CD14-positive monocyte (primary cell): ENCODE measurements around the gene CDC34. TPM values are rescaled to one million over a fixed set of nuclear protein-coding genes. Genes with fewer than 3 reads are reported as not detected.

Experiments used
- DNase-seq, 3 donors: peaks; one replicate each; pipeline ENCODE4 v3.0.0-alpha.2; 2011 to 2022
- H2AFZ ChIP-seq: 2 replicates; pipeline ENCODE4 v1.6.0; 2012; ENCODE audit warnings: mild to moderate bottlenecking, low read depth, low read length, inconsistent platforms; ENCODE audit not compliant: insufficient read depth, poor library complexity, severe bottlenecking
- H3K27ac ChIP-seq, 2 donors: 1 replicate in 1 of 2; 2 replicates in 1 of 2; pipeline ENCODE4 v1.5.1; 2012 to 2013; ENCODE audit warnings: low read length in 2 of 2, control low read depth in 1 of 2, inconsistent platforms in 1 of 2, low read depth in 1 of 2, mild to moderate bottlenecking in 1 of 2
- H3K27me3 ChIP-seq, 2 donors: one replicate each; pipeline versions ENCODE4 v1.6.0 to v1.6.1; 2011 to 2013; ENCODE audit warnings: low read length in 2 of 2; ENCODE audit not compliant: control insufficient read depth in 2 of 2, insufficient read depth in 2 of 2
- H3K36me3 ChIP-seq, 2 donors: replicated peaks in 1 of 2; 1 replicate in 1 of 2; 2 replicates in 1 of 2; pipeline versions ENCODE4 v1.5.1 to v1.6.1; 2012 to 2013; ENCODE audit warnings: low read length in 2 of 2, control low read depth in 1 of 2, inconsistent platforms in 1 of 2, mild to moderate bottlenecking in 1 of 2; ENCODE audit not compliant: insufficient read depth in 2 of 2, control insufficient read depth in 1 of 2
- H3K4me1 ChIP-seq, 2 donors: 1 replicate in 1 of 2; 2 replicates in 1 of 2; pipeline versions ENCODE4 v1.5.1 to v1.6.1; 2012 to 2013; ENCODE audit warnings: low read length in 2 of 2, control low read depth in 1 of 2, inconsistent platforms in 1 of 2, mild to moderate bottlenecking in 1 of 2, moderate library complexity in 1 of 2; ENCODE audit not compliant: insufficient read depth in 2 of 2, control insufficient read depth in 1 of 2
- H3K4me2 ChIP-seq: replicated peaks from 2 replicates; pipeline ENCODE3; 2012; ENCODE audit warnings: low read length, moderate library complexity, mild to moderate bottlenecking; ENCODE audit not compliant: poor library complexity, severe bottlenecking; ENCODE audit errors: extremely low read depth
- H3K4me3 ChIP-seq, 3 experiments: fragments of 200-600 bp in 1 of 3; sonication (generic) in 1 of 3; replicated peaks in 1 of 3; 1 replicate in 2 of 3; 2 replicates in 1 of 3; pipeline ENCODE4 v1.5.1; 2011 to 2013; ENCODE audit warnings: low read length in 3 of 3, mild to moderate bottlenecking in 3 of 3, control low read depth in 2 of 3, low read depth in 2 of 3, inconsistent platforms in 1 of 3, moderate library complexity in 1 of 3
- H3K79me2 ChIP-seq: 2 replicates; pipeline ENCODE4 v1.6.0; 2012; ENCODE audit warnings: mild to moderate bottlenecking, control low read depth, inconsistent platforms, low read length, moderate library complexity; ENCODE audit not compliant: insufficient read depth
- H3K9ac ChIP-seq: 2 replicates; pipeline ENCODE4 v1.6.0; 2017; ENCODE audit warnings: low read length, mild to moderate bottlenecking; ENCODE audit not compliant: insufficient read depth, poor library complexity, severe bottlenecking
- H3K9me3 ChIP-seq, 2 donors: replicated peaks in 1 of 2; 1 replicate in 1 of 2; 2 replicates in 1 of 2; pipeline versions ENCODE4 v1.5.1 to v1.6.1; 2012 to 2013; ENCODE audit warnings: low read length in 2 of 2, control low read depth in 1 of 2; ENCODE audit not compliant: control insufficient read depth in 1 of 2, insufficient read depth in 1 of 2
- H4K20me1 ChIP-seq: 2 replicates; pipeline ENCODE4 v1.6.0; 2012; ENCODE audit warnings: mild to moderate bottlenecking, low read length, control low read depth, moderate library complexity; ENCODE audit not compliant: insufficient read depth
- H3K27ac Mint-ChIP-seq, 7 donors: one replicate each; pipeline ENCODE4 v1.8.0; 2020; ENCODE audit warnings: mild to moderate bottlenecking in 7 of 7, mixed read lengths in 7 of 7, moderate library complexity in 6 of 7, inconsistent platforms in 2 of 7
- H3K27me3 Mint-ChIP-seq, 3 donors: one replicate each; pipeline ENCODE4 v1.8.0; 2021 to 2022; ENCODE audit warnings: low read depth in 3 of 3, mild to moderate bottlenecking in 3 of 3, mixed read lengths in 3 of 3, moderate library complexity in 3 of 3, inconsistent platforms in 1 of 3
- H3K36me3 Mint-ChIP-seq, 2 donors: one replicate each; pipeline ENCODE4 v1.8.0; 2020; ENCODE audit warnings: mixed read lengths in 2 of 2, inconsistent platforms in 1 of 2, mild to moderate bottlenecking in 1 of 2
- H3K4me1 Mint-ChIP-seq: one replicate; pipeline ENCODE4 v1.8.0; 2020; ENCODE audit warnings: mild to moderate bottlenecking, mixed read lengths
- H3K4me3 Mint-ChIP-seq, 2 donors: one replicate each; pipeline ENCODE4 v1.8.0; 2020; ENCODE audit warnings: mild to moderate bottlenecking in 2 of 2, mixed read lengths in 2 of 2, moderate library complexity in 1 of 2
- H3K9me3 Mint-ChIP-seq, 7 donors: one replicate each; pipeline ENCODE4 v1.8.0; 2020 to 2022; ENCODE audit warnings: mixed read lengths in 7 of 7, mild to moderate bottlenecking in 6 of 7, moderate library complexity in 6 of 7, inconsistent platforms in 2 of 7
- CTCF ChIP-seq: fragments of 200-600 bp; IDR thresholded peaks from one replicate; pipeline ENCODE4 v1.8.0; 2022; ENCODE audit warnings: antibody characterized with exemption, mild to moderate bottlenecking
- WGBS: methylation state at CpG from one replicate; pipeline ENCODE4 v1.1.5; 2013; ENCODE audit warnings: missing lambda C conversion rate; ENCODE audit not compliant: insufficient coverage; 5-methylcytosine and 5-hydroxymethylcytosine counted together
- intact Hi-C, 2 donors: fragments of 100-400 bp; cut with micrococcal nuclease; formaldehyde crosslinking; loops; one replicate each; pipeline versions ENCODE4 v1.15.0 to v1.15.1; 2023
- polyA plus RNA-seq, 3 donors: library from polyadenylated mRNA; depleted of rRNA in 1 of 3; unstranded in 2 of 3; stranded (reverse) in 1 of 3; fragments of 300-500 nt in 2 of 3; fragments of >200 nt in 1 of 3; fragmentation: Illumina TruSeq in 2 of 3; gene quantifications; 1 replicate in 2 of 3; 2 replicates in 1 of 3; pipeline ENCODE4 v1.2.3, GENCODE V29; 2012 to 2021

The CDC34 gene
- polyA plus RNA-seq, 3 donors = 25.2 to 49.2 (median 43.0) TPM

GRCh38 chr19:538641-539428 lies 7.3 kb downstream of the CDC34 start:
- H3K4me3 Mint-ChIP-seq = no peak overlapping the region
- peaks cover 10% of the 10 kb centered on the region for H3K4me1 Mint-ChIP-seq
- DNase-seq = no peak
- no peak overlapping the region for H3K4me2 ChIP-seq
- H2AFZ ChIP-seq = no peak overlapping the region
- WGBS = 93% methylated on average over 35 of the region's 40 CpGs
- peaks cover 0 to 3% (median 3%) of the 10 kb centered on the region in 3 donors for H3K27me3 Mint-ChIP-seq
- no peaks in the 10 kb centered on the region for H3K9me3 Mint-ChIP-seq
- H3K4me1 ChIP-seq = peaks cover 1 to 8% of the 10 kb centered on the region in 2 donors
- H3K27ac ChIP-seq = no peak overlapping the region
- H3K36me3 ChIP-seq = peaks cover 54 to 64% of the 10 kb centered on the region in 2 donors
- no peaks in the 10 kb centered on the region for H3K27me3 ChIP-seq
- no peak for TF ChIP-seq CTCF
- intact Hi-C loops = loop anchor here in 1 of 2 donors (10.0 kb wide), 1 partner anchor 96 kb away; the partner anchor contains the start of genes FGF22 and POLRMT
- H3K9me3 ChIP-seq = no peaks in the 10 kb centered on the region
- peaks cover 57% of the 10 kb centered on the region for H4K20me1 ChIP-seq
- no peak overlapping the region for H3K4me3 ChIP-seq
- H3K36me3 Mint-ChIP-seq = peaks cover 33 to 59% of the 10 kb centered on the region in 2 donors
- no peak overlapping the region for H3K9ac ChIP-seq
- no peak overlapping the region for H3K27ac Mint-ChIP-seq
- peaks cover 19% of the 10 kb centered on the region for H3K79me2 ChIP-seq

GRCh38 chr19:539429-540030 lies 8.0 kb downstream of the CDC34 start:
- no peak overlapping the region for H3K27ac ChIP-seq
- TF ChIP-seq CTCF = no peak

More at GRCh38 chr19:539429-540030, 8.0 kb downstream of the CDC34 start:
- no peak overlapping the region for H3K9ac ChIP-seq
- H3K4me2 ChIP-seq = no peak overlapping the region
- H3K27me3 Mint-ChIP-seq = peaks cover 3 to 9% (median 6%) of the 10 kb centered on the region in 3 donors
- no peak overlapping the region for H3K4me3 Mint-ChIP-seq
- peaks cover 11% of the 10 kb centered on the region for H3K4me1 Mint-ChIP-seq
- no peaks in the 10 kb centered on the region for H3K27me3 ChIP-seq
- intact Hi-C loops = loop anchor here in 1 of 2 donors (10.0 kb wide), 1 partner anchor 95 kb away; the partner anchor contains the start of genes FGF22 and POLRMT
- H3K36me3 Mint-ChIP-seq = peaks cover 33 to 56% of the 10 kb centered on the region in 2 donors
- no peak overlapping the region for H2AFZ ChIP-seq
- DNase-seq = no peak
- H3K79me2 ChIP-seq = peaks cover 13% of the 10 kb centered on the region
- H3K9me3 Mint-ChIP-seq = no peaks in the 10 kb centered on the region
- H3K4me3 ChIP-seq = no peak overlapping the region
- H3K9me3 ChIP-seq = no peaks in the 10 kb centered on the region
- peaks cover 54 to 64% of the 10 kb centered on the region in 2 donors for H3K36me3 ChIP-seq
- H3K4me1 ChIP-seq = peaks cover 0 to 5% of the 10 kb centered on the region in 2 donors
- peaks cover 50% of the 10 kb centered on the region for H4K20me1 ChIP-seq
- no peak overlapping the region for H3K27ac Mint-ChIP-seq
- WGBS = 97% methylated on average over 26 of the region's 30 CpGs
